Amniotic epithelial cell (primary cell): ENCODE data around the gene KIF17.

ENCODE experiments used
- DNase-seq: peaks from one replicate; pipeline ENCODE4 v3.0.0-alpha.2; 2010; ENCODE audit warnings: low read depth

The KIF17 gene

GRCh38 chr1:20625176-20626097 lies 92.4 kb downstream of the KIF17 start:
- no peak for DNase-seq

GRCh38 chr1:20624709-20625108 lies 93.1 kb downstream of the KIF17 start:
- no peak for DNase-seq

GRCh38 chr1:20621012-20621411 lies 96.8 kb downstream of the KIF17 start:
- no peak for DNase-seq

- DNase-seq = no peak
Observed at GRCh38 chr1:20619999-20620398, 97.8 kb downstream of the KIF17 start.

GRCh38 chr1:20618550-20618949 lies 99.3 kb downstream of the KIF17 start:
- DNase-seq = no peak

DNA sequence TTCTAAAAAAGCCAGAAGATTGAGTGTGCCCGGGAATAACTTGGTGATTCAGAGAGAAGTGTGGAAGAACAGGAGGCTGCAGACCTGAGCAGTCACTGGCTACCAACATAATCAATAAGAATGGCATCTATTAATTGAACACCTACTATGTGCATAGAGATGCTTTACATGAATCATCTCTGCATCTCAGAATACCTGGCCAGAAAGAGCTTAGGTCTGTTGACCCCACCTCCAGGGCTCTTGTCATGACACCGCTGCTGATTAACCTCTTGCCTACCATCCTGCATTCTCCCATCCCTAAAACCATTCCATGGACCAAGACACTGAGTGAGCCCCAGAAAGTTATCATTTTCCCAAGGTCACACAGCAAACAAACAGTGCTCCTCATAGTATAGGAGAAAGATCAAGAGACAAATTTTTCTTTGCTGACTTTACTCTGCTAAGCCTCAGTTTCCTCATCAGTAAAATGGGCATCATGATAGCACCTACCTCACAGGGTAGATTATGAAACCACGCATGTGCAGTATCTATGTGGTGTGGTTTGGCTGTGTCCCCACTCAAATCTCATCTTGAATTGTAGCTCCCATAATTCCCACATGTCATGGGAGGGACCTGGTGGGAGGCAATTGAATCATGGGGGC lies 100.8 kb downstream of the KIF17 start:
- DNase-seq = peak; percentile 40

DNA sequence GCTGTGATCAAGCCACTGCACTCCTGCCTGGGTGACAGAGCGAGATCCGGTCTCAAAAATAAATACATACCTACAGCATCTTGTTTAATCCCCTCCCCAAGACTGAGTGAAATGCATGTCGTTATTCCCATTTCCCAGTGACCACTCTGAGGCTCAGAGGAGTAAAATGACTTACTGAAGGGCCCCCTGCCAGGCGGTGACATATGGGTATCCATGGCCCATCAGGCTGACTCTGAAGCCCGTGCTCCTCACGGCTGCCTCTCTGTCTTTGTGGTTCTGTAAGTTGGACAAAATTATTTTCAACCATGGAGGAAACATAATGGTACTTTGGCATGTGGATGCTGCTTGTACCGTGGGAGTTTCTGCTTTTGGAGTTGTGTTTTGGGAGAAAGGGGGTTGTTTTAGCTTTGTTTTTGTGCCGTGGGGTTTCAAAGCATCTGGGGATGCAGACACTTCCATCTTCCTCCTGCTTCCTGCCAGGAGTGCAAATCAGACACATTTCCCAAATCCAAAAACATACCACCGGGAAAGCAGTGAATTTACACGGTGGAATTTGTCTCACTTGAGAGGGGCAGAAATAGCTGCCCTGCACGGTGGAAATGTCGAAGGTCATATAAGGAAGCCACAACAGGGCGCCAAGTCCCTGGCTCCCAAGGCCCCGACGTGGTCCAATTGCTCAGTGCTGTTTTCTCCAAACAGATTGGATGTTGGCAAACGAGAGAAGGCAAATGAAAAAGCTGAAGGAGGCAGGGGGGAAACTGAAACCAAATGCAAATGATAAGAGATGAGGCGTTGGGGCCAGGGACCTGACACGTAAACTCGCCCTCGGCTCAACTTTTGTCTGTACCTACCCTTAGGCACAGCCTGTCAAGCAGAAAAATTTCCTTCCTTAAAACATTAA lies 101.6 kb downstream of the KIF17 start:
- no peak for DNase-seq

GRCh38 chr1:20614131-20614579 lies 103.7 kb downstream of the KIF17 start:
- DNase-seq = no peak
